Spleen (tissue), 11 donors: ENCODE measurements around the gene RASSF7. TPM values are rescaled to one million over a fixed set of nuclear protein-coding genes. Genes with fewer than 3 reads are reported as not detected.

Experiments
- DNase-seq: peaks from one replicate; pipeline ENCODE4 v3.0.0-alpha.2; 2020
- H3K27ac ChIP-seq, 8 donors: fragments of 200-600 bp; sonication (generic) in 7 of 8; 1 replicate in 4 of 8; 2 replicates in 4 of 8; pipeline versions ENCODE4 v1.5.0 to v1.8.0; 2016 to 2021; ENCODE audit warnings: inconsistent platforms in 4 of 8, mild to moderate bottlenecking in 4 of 8, moderate library complexity in 1 of 8
- H3K27me3 ChIP-seq, 7 donors: fragments of 200-600 bp; sonication (generic) in 6 of 7; replicated peaks in 1 of 7; 1 replicate in 4 of 7; 2 replicates in 3 of 7; pipeline versions ENCODE4 v1.5.0 to v1.8.0; 2016 to 2021; ENCODE audit warnings: inconsistent platforms in 3 of 7, mild to moderate bottlenecking in 1 of 7
- H3K36me3 ChIP-seq, 6 donors: fragments of 200-600 bp; sonication (generic) in 5 of 6; 1 replicate in 4 of 6; 2 replicates in 2 of 6; pipeline versions ENCODE4 v1.5.0 to v1.8.0; 2016 to 2021; ENCODE audit warnings: inconsistent platforms in 2 of 6
- H3K4me1 ChIP-seq, 6 donors: fragments of 200-600 bp; sonication (generic) in 5 of 6; 1 replicate in 3 of 6; 2 replicates in 3 of 6; pipeline versions ENCODE4 v1.5.0 to v1.8.0; 2016 to 2021; ENCODE audit warnings: inconsistent platforms in 3 of 6
- H3K4me3 ChIP-seq, 8 donors: fragments of 200-600 bp; sonication (generic) in 7 of 8; 1 replicate in 4 of 8; 2 replicates in 4 of 8; pipeline versions ENCODE4 v1.5.0 to v1.8.0; 2016 to 2021; ENCODE audit warnings: inconsistent platforms in 4 of 8, mild to moderate bottlenecking in 4 of 8, moderate library complexity in 2 of 8
- H3K9me3 ChIP-seq, 8 donors: fragments of 200-600 bp; sonication (generic) in 7 of 8; 1 replicate in 4 of 8; 2 replicates in 4 of 8; pipeline versions ENCODE4 v1.5.0 to v1.8.0; 2016 to 2021; ENCODE audit warnings: inconsistent platforms in 4 of 8
- POLR2A ChIP-seq, 3 donors: fragments of 450-650 bp; IDR thresholded peaks; one replicate each; pipeline ENCODE4 v1.5.1; 2017; ENCODE audit warnings: antibody characterized with exemption in 3 of 3, mild to moderate bottlenecking in 1 of 3
- POLR2AphosphoS5 ChIP-seq, 3 donors: sonication (generic); formaldehyde crosslinking; IDR thresholded peaks; one replicate each; pipeline ENCODE4 v1.5.1; 2017; ENCODE audit warnings: antibody characterized with exemption in 3 of 3
- WGBS, 5 donors: extraction: QIAGEN DNeasy Blood & Tissue Kit in 3 of 5; methylation state at CpG; one replicate each; pipeline versions ENCODE4 v1.1.5 to v1.1.7; 2013 to 2018; 5-methylcytosine and 5-hydroxymethylcytosine counted together
- intact Hi-C: fragments of 100-400 bp; cut with DNase I; formaldehyde crosslinking; loops from one replicate; pipeline ENCODE4 v1.15.0; 2023; ENCODE audit warnings: low total_unique reads
- polyA plus RNA-seq, 3 donors: library from polyadenylated mRNA; stranded (reverse); fragments of 200-250 nt; gene quantifications; one replicate each; pipeline ENCODE4 v1.2.1, GENCODE V29; 2013
- total RNA-seq, 7 donors: library from RNA; depleted of rRNA in 3 of 7; stranded (reverse); fragments of >200 nt in 3 of 7; fragmentation: NEBNext Ultra II Directional in 4 of 7; extraction: Animal tissue kit (Norgen Biotek cat#: 25700) in 4 of 7; gene quantifications; one replicate each; pipeline versions ENCODE4 v1.1.0 to v1.2.1, GENCODE V29; 2016 to 2021
- TF ChIP-seq, protein P1 (sequence below), 11 experiments: fragments of 200-600 bp in 7 of 11; fragments of 450-650 bp in 4 of 11; sonication (generic) in 4 of 11; IDR thresholded peaks in 8 of 11; conservative IDR thresholded peaks in 3 of 11; 1 replicate in 7 of 11; 2 replicates in 4 of 11; pipeline versions ENCODE4 v1.4.0 to v1.8.0; 2016 to 2021; ENCODE audit warnings: antibody characterized with exemption in 11 of 11, inconsistent platforms in 4 of 11, mild to moderate bottlenecking in 1 of 11
- donor health status: healthy with polysubstance abuse.
- donor health status: DM: no; HTN: no; CAD: no; lungs with moderate emphysema.
- donor health status: DM: no; HTN: no; CAD: no.
- donor health status: Bipolar disorder and iron deficiency.
- donor health status: healthy.
- donor health status: DM: no; HTN: no; CAD: no.
- donor health status: DM: yes; HTN: yes; CAD: no.

Gene RASSF7
- total and polyA plus RNA-seq, 10 donors = 8.3 to 39.6 (median 26.6) TPM

DNA sequence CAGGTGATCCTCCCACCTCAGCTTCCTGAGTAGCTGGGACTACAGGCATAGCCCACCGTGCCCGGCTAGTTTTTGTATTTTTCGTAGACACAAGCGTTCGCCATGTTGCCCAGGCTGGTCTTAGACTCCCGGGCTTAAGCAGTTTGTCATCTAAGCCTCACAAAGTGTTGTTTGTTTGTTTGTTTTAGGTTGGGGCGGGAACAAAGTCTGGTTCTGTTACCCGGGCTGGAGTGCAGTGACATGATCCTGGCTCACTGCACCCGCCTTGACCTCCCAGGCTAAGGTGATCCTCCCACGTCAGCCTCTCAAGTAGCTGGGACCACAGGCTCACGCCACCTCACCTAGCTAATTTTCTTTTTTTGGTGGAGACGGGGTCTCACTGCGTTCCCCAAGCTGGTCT is 42.4 kb downstream of the RASSF7 start:
- H3K36me3 ChIP-seq = peaks cover 0 to 100% (median 97%) of the 10 kb centered on the region in 6 donors
- DNase-seq = no peak
- no peaks in the 10 kb centered on the region for H3K27me3 ChIP-seq
- TF ChIP-seq POLR2A (IDR thresholded peaks at IDR 0.05) (no peak), POLR2AphosphoS5 (IDR thresholded peaks at IDR 0.05) (no peak)
- TF ChIP-seq, protein P1, sequence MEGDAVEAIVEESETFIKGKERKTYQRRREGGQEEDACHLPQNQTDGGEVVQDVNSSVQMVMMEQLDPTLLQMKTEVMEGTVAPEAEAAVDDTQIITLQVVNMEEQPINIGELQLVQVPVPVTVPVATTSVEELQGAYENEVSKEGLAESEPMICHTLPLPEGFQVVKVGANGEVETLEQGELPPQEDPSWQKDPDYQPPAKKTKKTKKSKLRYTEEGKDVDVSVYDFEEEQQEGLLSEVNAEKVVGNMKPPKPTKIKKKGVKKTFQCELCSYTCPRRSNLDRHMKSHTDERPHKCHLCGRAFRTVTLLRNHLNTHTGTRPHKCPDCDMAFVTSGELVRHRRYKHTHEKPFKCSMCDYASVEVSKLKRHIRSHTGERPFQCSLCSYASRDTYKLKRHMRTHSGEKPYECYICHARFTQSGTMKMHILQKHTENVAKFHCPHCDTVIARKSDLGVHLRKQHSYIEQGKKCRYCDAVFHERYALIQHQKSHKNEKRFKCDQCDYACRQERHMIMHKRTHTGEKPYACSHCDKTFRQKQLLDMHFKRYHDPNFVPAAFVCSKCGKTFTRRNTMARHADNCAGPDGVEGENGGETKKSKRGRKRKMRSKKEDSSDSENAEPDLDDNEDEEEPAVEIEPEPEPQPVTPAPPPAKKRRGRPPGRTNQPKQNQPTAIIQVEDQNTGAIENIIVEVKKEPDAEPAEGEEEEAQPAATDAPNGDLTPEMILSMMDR (IDR thresholded peaks at IDR 0.05 in 8 of 11, conservative IDR thresholded peaks at IDR 0.05 in 3 of 11) = no peak
- WGBS, 5 donors = 91 to 96% (median 94%) methylated on average over 13 of the region's 13 CpGs
- H3K27ac ChIP-seq = no peak overlapping the region
- no peak overlapping the region for H3K4me3 ChIP-seq
- H3K9me3 ChIP-seq = no peaks in the 10 kb centered on the region
- H3K4me1 ChIP-seq = peaks cover 0 to 8% (median 3%) of the 10 kb centered on the region in 6 donors
- intact Hi-C loops = no loop called here

DNA sequence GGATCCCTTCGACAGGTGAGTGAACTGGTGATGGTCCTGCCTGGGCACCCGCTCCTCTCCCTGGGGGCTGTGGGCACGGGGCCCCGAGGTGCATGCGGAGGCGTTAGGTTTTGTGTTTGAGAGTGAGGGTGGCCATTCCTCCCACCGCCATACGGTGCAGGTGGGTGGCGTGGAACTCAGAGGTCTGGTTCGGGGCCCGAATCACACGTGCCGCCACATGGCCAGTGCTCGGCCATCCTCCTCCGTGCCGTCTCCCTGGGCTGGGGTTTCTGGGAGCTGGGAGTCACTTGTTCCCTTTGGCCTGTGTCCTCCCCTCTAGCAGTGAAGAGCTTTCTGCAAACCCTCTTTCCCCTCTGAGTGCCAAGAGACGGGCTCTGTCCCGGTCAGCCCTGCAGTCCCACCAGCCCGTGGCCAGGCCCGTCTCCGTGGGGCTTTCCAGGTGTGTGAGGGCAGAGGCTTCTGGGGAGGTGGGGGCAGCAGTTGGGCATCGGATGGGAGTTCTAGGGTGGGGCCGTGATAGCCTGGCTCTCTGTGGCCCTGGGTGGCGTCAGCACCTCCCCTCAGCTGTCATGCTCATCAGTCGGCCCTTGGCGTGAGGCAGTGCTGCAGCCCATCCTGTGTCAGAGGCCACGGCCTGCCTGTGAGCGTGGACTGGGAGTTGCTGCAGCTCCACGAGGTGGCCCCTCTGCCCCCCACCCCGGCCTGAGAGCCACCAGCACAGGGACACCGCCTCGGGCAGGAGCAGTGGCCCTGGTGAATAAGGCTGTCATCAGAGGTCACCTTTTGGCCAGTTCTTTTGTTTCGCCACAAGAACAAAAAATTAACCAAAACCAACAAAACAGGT is 44.7 kb downstream of the RASSF7 start:
- no peak for TF ChIP-seq POLR2AphosphoS5 (IDR thresholded peaks at IDR 0.05)
- TF ChIP-seq POLR2A (IDR thresholded peaks at IDR 0.05) = no peak
- TF ChIP-seq, protein P1 (IDR thresholded peaks at IDR 0.05 in 8 of 11, conservative IDR thresholded peaks at IDR 0.05 in 3 of 11) = no peak
- H3K4me3 ChIP-seq = no peak overlapping the region
- H3K27ac ChIP-seq = peak overlapping the region in 3 of 8 donors; percentile 14 to 33 (median 30)
- no peak for DNase-seq
- no peaks in the 10 kb centered on the region for H3K27me3 ChIP-seq
- H3K36me3 ChIP-seq = peaks cover 0 to 100% (median 98%) of the 10 kb centered on the region in 6 donors
- H3K9me3 ChIP-seq = no peaks in the 10 kb centered on the region
- peaks cover 0 to 21% (median 11%) of the 10 kb centered on the region in 6 donors for H3K4me1 ChIP-seq
- intact Hi-C loops = no loop called here
- WGBS, 5 donors = 92 to 97% (median 95%) methylated on average over 27 to 33 of the region's 33 CpGs

DNA sequence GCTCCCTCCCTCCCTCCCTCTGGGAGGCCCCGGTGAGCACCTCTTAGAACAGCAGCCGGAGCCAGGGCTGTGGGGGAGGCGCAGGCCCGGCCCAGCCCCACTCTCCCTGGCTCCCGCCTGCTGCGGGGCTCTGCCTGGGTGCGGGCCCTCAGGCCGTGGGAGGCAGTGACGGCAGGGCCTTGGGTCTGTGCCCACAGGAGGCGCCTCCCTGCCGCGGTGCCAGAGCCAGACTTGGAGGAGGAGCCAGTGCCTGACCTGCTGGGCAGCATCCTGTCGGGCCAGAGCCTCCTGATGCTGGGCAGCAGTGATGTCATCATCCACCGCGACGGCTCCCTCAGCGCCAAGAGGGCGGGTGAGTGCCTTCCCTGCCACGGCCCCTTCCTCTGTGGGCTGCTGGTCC is 45.5 kb downstream of the RASSF7 start:
- Histone ChIP-seq H3K27me3 (no peaks in the 10 kb centered on the region), H3K4me1 (peaks cover 0 to 21% (median 11%) of the 10 kb centered on the region in 6 donors), H3K4me3 (no peak overlapping the region), H3K9me3 (no peaks in the 10 kb centered on the region), H3K27ac (peak overlapping the region in 3 of 8 donors; percentile 14 to 33 (median 30)), H3K36me3 (peaks cover 0 to 100% (median 98%) of the 10 kb centered on the region in 6 donors)
- intact Hi-C loops = no loop called here
- WGBS, 5 donors = 64 to 87% (median 76%) methylated on average over 7 to 19 of the region's 19 CpGs
- no peak for DNase-seq
- TF ChIP-seq POLR2AphosphoS5 (IDR thresholded peaks at IDR 0.05) (peak in 2 of 3 donors; percentile 53 to 62), POLR2A (IDR thresholded peaks at IDR 0.05) (no peak)
- TF ChIP-seq, protein P1 (IDR thresholded peaks at IDR 0.05 in 8 of 11, conservative IDR thresholded peaks at IDR 0.05 in 3 of 11) = no peak
